Activated CD4-positive, alpha-beta T cell treated with anti-CD3 and anti-CD28 coated beads, Interleukin-2, amount 10 ng/mL, durations not matched to agents 7 days and 5 days (primary cell): ENCODE measurements around the gene DAB2IP. TPM values are rescaled to one million over a fixed set of nuclear protein-coding genes. Genes with fewer than 3 reads are reported as not detected.

Source experiments
- CTCF ChIA-PET: fragments of 350-600 bp; sonication (Branson Sonifier 250); formaldehyde crosslinking; loops from one replicate; lab custom pipeline; 2021; ENCODE audit warnings: antibody characterized with exemption; lab: Charles Lee
- POLR2A ChIA-PET: fragments of 350-600 bp; sonication (Branson Sonifier 250); formaldehyde crosslinking; loops from one replicate; lab custom pipeline; 2021; ENCODE audit warnings: antibody characterized with exemption; lab: Charles Lee
- DNase-seq: peaks from one replicate; pipeline ENCODE4 v3.0.0-alpha.2; 2020
- H3K27ac Mint-ChIP-seq: one replicate; pipeline ENCODE4 v1.8.0; 2021; ENCODE audit warnings: mild to moderate bottlenecking, moderate library complexity, mixed read lengths
- H3K27me3 Mint-ChIP-seq: one replicate; pipeline ENCODE4 v1.8.0; 2021; ENCODE audit warnings: mixed read lengths
- H3K36me3 Mint-ChIP-seq: one replicate; pipeline ENCODE4 v1.8.0; 2021; ENCODE audit warnings: low read depth, mixed read lengths
- H3K4me1 Mint-ChIP-seq: one replicate; pipeline ENCODE4 v1.8.0; 2021; ENCODE audit warnings: mixed read lengths
- H3K4me3 Mint-ChIP-seq: one replicate; pipeline ENCODE4 v1.8.0; 2021; ENCODE audit warnings: mild to moderate bottlenecking, moderate library complexity, mixed read lengths
- H3K9me3 Mint-ChIP-seq: one replicate; pipeline ENCODE4 v1.8.0; 2021; ENCODE audit warnings: mixed read lengths
- total RNA-seq, 2 experiments: library from RNA; stranded (reverse); gene quantifications; one replicate each; pipeline ENCODE4 v1.2.3, GENCODE V29; 2021

The DAB2IP gene
- total RNA-seq, 2 experiments from 2014 or later = not detected

DNA sequence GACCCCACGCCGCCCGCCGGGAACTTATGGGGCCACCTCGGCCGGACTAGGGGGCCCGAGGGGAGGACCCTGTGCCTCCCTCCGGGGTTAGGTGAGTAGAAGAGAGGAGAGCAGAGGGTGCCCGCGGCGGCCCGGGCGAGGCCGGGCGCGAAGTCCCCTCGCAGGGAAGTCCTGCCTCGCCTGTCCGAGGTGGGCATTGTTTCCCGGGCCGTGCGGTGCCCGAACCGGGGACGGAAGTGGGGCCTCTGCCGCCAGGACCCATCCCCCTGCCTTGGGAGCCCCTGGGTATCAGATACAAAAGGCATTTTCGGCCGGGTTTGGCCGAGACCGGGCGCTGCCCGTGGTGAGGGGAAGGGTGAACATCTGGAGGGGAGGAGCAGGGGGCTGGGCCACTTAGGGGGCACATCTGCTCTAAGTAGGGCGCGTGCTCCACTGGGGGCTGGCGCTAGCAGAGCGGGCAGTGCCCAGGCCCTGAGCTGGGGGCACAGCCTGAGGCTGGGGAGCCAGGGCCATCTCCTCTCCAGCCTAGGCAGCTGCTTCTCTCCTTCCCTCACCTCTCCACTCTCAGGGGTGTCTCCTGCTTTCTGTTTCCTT, 48.2 kb downstream of the DAB2IP start:
- no peaks in the 10 kb centered on the region for H3K9me3 Mint-ChIP-seq
- H3K27ac Mint-ChIP-seq = no peak overlapping the region
- POLR2A ChIA-PET = no interaction called here
- H3K27me3 Mint-ChIP-seq = peaks cover 57% of the 10 kb centered on the region
- H3K36me3 Mint-ChIP-seq = no peaks in the 10 kb centered on the region
- CTCF ChIA-PET = interaction anchor here (0.9 kb wide), 1 partner anchor 20 kb away, joined by 3 read pairs; no protein-coding TSS in a partner anchor
- no peak overlapping the region for H3K4me3 Mint-ChIP-seq
- H3K4me1 Mint-ChIP-seq = peaks cover 11% of the 10 kb centered on the region
- DNase-seq = no peak

DNA sequence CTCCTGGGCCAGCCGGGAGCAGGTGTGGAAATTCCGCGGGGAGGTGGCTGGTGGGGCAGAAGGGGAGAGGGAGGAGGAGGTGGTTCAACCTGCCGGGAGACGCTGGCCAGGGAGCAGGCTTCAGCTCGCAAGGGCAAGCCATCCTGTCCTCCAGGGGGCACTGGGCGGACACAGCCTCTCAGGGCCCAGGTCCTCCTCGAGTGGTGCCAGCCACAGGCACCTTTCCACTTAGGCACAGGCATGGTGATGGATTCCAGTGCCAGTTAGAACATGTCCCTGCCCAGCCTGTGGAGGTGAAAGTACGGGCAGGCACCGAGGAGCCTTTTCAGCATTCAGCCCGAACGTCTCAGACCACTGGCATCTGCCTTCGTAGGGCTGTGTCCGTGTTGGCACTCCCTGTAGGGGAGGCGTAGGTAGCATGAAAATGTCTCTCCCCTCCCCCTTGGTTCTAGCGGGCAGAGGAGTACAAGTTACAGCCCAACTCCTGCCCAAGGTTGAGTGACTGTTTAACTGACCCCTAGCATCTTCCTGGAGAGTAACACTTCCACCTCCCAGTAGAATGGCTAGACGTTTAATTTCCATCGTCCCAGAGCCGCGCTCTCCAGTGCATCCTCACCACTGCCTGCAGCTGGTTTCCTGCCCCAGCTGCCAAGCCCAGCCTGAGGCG, 48.9 kb downstream of the DAB2IP start:
- POLR2A ChIA-PET = no interaction called here
- Mint-ChIP-seq H3K4me3 (no peak overlapping the region), H3K4me1 (peaks cover 11% of the 10 kb centered on the region), H3K27me3 (peaks cover 63% of the 10 kb centered on the region), H3K9me3 (no peaks in the 10 kb centered on the region), H3K36me3 (no peaks in the 10 kb centered on the region), H3K27ac (no peak overlapping the region)
- CTCF ChIA-PET = interaction anchor here (0.9 kb wide), 1 partner anchor 20 kb away, joined by 3 read pairs; no protein-coding TSS in a partner anchor
- peak; percentile 10 for DNase-seq

- no peak overlapping the region for H3K27ac Mint-ChIP-seq
- no peaks in the 10 kb centered on the region for H3K36me3 Mint-ChIP-seq
- no peak overlapping the region for H3K4me3 Mint-ChIP-seq
- CTCF ChIA-PET = no interaction called here
- H3K4me1 Mint-ChIP-seq = peaks cover 11% of the 10 kb centered on the region
- H3K27me3 Mint-ChIP-seq = peaks cover 68% of the 10 kb centered on the region
- no peaks in the 10 kb centered on the region for H3K9me3 Mint-ChIP-seq
- no peak for DNase-seq
- POLR2A ChIA-PET = no interaction called here
These were observed 49.5 kb downstream of the DAB2IP start for GRCh38 chr9:121700832-121701419.

DNA sequence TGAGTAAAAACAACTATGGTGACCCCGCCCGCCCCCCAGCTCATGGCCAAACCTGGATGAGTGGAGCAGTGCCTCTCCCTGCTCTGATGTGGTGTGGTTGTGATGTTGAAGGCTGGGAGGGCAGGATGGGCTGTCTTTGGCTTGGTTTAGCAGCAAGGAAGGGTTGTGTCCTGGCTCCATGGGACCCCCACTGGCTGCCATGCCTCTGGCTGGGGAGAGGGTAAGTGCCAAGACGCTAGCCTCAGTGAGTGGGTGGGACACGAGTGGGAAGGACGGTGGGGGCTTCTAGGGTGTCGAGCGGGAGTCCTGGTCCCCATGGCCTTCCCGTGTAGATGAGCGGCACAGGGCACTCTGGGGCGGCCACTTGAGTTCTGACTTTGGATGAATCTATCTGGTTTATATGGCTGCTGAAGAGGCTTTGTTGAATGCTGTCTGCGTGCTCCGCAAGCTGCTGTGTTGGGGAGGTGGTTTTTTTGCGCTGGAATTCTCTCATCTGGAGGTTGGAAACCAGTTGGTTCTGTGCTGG, 50.4 kb downstream of the DAB2IP start:
- Mint-ChIP-seq H3K27ac (no peak overlapping the region), H3K36me3 (no peaks in the 10 kb centered on the region), H3K9me3 (no peaks in the 10 kb centered on the region), H3K27me3 (peaks cover 64% of the 10 kb centered on the region), H3K4me3 (no peak overlapping the region), H3K4me1 (peaks cover 10% of the 10 kb centered on the region)
- ChIA-PET POLR2A (no interaction called here), CTCF (no interaction called here)
- DNase-seq = no peak

- no peak overlapping the region for H3K27ac Mint-ChIP-seq
- H3K27me3 Mint-ChIP-seq = peaks cover 51% of the 10 kb centered on the region
- H3K4me1 Mint-ChIP-seq = peaks cover 15% of the 10 kb centered on the region
- ChIA-PET CTCF (no interaction called here), POLR2A (no interaction called here)
- no peak for DNase-seq
- H3K9me3 Mint-ChIP-seq = no peaks in the 10 kb centered on the region
- no peaks in the 10 kb centered on the region for H3K36me3 Mint-ChIP-seq
- H3K4me3 Mint-ChIP-seq = no peak overlapping the region
These were observed 51.7 kb downstream of the DAB2IP start for GRCh38 chr9:121703014-121703734.

DNA sequence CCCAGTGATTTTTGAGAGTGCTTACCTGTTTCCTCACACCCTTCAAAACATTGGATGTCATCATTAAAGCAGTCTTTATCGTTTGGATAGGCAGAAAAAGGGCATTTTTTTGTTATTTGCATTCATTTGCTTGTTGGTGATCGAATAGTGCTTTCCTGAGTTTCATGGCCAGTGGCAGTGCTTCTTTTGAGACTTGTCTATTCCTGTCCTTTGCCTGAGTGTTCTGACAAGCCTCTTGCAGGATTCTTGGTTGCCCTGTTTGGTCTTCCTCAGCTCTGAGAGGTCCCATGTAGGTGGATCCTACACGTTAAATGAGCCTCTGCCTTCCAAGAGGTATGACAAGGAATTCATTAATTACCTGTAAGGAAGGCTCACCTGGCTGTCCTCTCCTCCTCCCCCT, 52.8 kb downstream of the DAB2IP start:
- no peaks in the 10 kb centered on the region for H3K36me3 Mint-ChIP-seq
- no peak for DNase-seq
- no peak overlapping the region for H3K4me3 Mint-ChIP-seq
- H3K4me1 Mint-ChIP-seq = peaks cover 19% of the 10 kb centered on the region
- peaks cover 49% of the 10 kb centered on the region for H3K27me3 Mint-ChIP-seq
- no peaks in the 10 kb centered on the region for H3K9me3 Mint-ChIP-seq
- POLR2A ChIA-PET = no interaction called here
- CTCF ChIA-PET = no interaction called here
- H3K27ac Mint-ChIP-seq = no peak overlapping the region

DNA sequence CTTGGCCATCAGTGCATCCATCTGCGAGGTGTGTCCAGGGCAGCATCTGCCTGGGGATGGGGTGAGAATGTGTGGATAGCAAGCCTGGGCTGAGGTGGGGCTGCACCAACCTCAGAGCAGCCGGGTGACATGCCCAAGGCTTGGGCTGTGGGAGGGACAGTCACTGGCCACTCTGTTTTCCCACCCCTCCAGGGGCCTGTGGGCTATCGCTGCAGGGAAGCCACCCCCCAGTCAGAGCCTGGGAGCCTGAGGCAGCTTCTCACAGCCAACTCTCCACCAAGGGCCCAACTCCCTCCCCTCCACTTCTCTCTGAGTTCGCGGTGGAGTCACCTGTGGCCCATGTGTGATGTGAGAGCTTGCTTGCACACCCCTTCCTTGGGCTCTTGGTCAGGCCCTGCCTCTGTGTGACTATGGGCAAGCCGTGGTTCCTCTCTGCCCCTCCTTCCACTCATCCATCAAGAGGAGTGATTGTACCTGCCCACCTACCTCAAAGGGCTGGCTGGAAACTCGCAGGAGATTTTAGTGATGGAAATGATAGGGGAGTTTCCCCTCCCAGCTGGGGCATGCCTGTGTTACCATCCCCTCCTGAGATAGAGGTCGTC, 54.8 kb downstream of the DAB2IP start:
- H3K9me3 Mint-ChIP-seq = no peaks in the 10 kb centered on the region
- H3K36me3 Mint-ChIP-seq = no peaks in the 10 kb centered on the region
- no peak overlapping the region for H3K4me3 Mint-ChIP-seq
- ChIA-PET CTCF (interaction anchor here (1.0 kb wide), 1 partner anchor 11 kb away, joined by 3 read pairs; no protein-coding TSS in a partner anchor), POLR2A (no interaction called here)
- H3K27ac Mint-ChIP-seq = no peak overlapping the region
- H3K4me1 Mint-ChIP-seq = peaks cover 15% of the 10 kb centered on the region
- DNase-seq = no peak
- peaks cover 37% of the 10 kb centered on the region for H3K27me3 Mint-ChIP-seq

DNA sequence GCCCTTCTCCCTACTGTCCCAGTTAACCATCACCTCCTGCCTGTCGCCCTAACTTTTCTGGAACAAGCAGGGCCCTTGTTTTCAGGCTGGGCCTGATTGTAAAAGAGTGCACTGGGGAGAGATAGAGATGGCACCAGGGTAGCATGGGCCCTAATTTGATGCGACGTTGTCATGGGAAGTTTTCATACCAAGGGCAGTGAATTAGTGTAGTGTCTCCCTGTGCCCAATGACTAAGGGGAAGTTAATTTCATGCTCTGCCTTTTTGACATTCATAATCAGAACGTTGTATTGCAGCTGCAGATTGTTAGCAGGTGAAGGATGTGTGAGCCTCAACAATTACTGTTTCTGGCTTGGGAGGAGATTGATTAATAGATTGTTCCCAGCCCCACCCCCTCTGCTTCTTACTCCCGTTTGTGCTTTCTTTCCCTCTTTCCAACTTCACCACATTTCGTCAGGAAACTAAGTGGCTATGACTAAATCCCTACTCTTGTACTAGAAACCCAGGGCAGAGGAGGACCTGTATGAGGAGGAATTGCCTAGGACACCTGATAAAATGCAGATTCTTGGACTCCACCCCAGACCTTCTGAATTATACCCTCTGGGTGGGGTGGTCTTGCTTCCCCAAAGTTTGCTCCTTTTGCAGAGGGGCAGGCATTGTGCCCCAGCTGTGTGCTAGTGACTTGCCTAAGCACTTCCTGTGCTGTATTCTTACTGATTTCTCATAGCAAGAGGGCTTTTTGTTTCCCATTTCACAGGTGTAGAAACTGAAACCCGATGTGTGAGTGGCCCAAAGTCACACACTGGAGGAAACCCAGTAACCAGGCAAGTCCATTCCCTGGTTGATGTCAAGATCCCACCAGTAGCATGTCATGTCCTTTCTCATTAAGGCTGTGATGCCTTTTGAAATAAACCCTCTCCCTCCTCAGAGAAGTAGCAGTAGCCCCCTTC, 56.3 kb downstream of the DAB2IP start:
- peaks cover 15% of the 10 kb centered on the region for H3K4me1 Mint-ChIP-seq
- no peaks in the 10 kb centered on the region for H3K9me3 Mint-ChIP-seq
- POLR2A ChIA-PET = no interaction called here
- H3K36me3 Mint-ChIP-seq = no peaks in the 10 kb centered on the region
- H3K27me3 Mint-ChIP-seq = peaks cover 24% of the 10 kb centered on the region
- CTCF ChIA-PET = no interaction called here
- DNase-seq = peak; percentile 45
- peak overlapping the region; percentile 67 for H3K27ac Mint-ChIP-seq
- H3K4me3 Mint-ChIP-seq = no peak overlapping the region

DNA sequence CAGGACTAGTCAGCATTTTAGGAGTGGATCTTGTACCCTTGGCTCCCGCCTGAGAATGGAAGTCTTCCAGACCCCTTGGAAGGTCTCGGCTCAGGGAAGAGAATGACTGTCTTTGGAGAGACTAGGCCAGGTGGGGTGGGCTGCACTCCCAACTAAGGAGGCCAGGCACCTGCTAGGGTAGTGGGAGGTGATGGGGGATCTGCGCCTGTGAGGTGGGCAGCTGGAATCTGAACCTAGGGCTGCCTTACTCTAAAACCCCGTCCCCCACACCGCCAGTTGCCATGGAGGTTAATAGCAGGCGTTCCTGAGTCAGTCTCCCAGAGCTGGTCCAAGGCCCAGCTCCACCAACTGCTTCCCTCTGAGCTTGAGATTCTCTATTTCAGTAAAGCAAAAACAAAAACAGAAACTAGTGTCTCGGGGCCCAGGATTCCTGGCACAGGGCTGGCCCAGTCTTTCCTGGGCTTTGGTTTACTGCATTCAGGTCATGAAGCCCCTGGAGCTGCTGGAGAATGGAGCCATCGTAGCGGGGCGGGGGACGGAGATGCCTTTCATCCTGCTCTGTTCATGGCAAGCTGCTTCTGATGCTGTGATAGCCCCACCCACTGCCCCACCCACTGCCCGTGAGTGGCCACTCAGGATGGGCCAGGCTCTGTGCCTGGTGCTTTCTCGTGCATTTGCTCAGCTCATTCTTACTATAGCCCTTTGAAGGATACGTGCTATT, 57.5 kb downstream of the DAB2IP start:
- no peaks in the 10 kb centered on the region for H3K9me3 Mint-ChIP-seq
- H3K4me3 Mint-ChIP-seq = no peak overlapping the region
- DNase-seq = no peak
- H3K4me1 Mint-ChIP-seq = peaks cover 15% of the 10 kb centered on the region
- POLR2A ChIA-PET = interaction anchor here (0.6 kb wide), 1 partner anchor 1443 kb away, joined by 3 read pairs; no protein-coding TSS in a partner anchor
- peak overlapping the region; percentile 67 for H3K27ac Mint-ChIP-seq
- H3K27me3 Mint-ChIP-seq = peaks cover 17% of the 10 kb centered on the region
- CTCF ChIA-PET = interaction anchor here (1.0 to 1.2 kb wide), 2 partner anchors 10 to 681 kb away, joined by 3 to 4 read pairs; no protein-coding TSS in a partner anchor
- H3K36me3 Mint-ChIP-seq = no peaks in the 10 kb centered on the region

GRCh38 chr9:121709798-121710197, 58.4 kb downstream of the DAB2IP start:
- H3K4me3 Mint-ChIP-seq = no peak overlapping the region
- no peak overlapping the region for H3K27ac Mint-ChIP-seq
- ChIA-PET CTCF (interaction anchor here (1.2 kb wide), 1 partner anchor 9 kb away, joined by 4 read pairs; no protein-coding TSS in a partner anchor), POLR2A (no interaction called here)
- H3K9me3 Mint-ChIP-seq = no peaks in the 10 kb centered on the region
- peaks cover 10% of the 10 kb centered on the region for H3K27me3 Mint-ChIP-seq
- no peaks in the 10 kb centered on the region for H3K36me3 Mint-ChIP-seq
- no peak for DNase-seq
- peaks cover 15% of the 10 kb centered on the region for H3K4me1 Mint-ChIP-seq

DNA sequence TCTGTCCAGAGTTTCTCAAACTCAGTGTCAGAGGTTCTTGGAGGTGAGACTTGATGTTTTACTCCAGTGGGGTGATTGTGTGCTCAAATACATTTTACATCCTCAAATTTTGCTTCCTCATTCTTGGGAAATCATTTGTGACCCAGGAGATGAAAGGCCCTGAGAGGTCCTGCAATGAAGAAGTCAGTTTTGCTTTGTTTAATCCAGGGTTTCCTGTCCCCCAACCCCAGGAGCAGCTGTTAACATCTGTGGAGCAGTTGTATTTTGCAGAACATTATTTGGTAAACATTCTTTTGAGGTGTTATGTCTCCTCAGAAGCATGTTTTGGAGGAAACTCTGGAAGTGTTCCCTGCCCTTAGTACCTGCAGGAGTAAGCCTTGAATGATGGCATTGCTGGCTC, 59.8 kb downstream of the DAB2IP start:
- peaks cover 15% of the 10 kb centered on the region for H3K4me1 Mint-ChIP-seq
- H3K4me3 Mint-ChIP-seq = no peak overlapping the region
- DNase-seq = no peak
- ChIA-PET CTCF (no interaction called here), POLR2A (no interaction called here)
- no peaks in the 10 kb centered on the region for H3K27me3 Mint-ChIP-seq
- H3K36me3 Mint-ChIP-seq = no peaks in the 10 kb centered on the region
- no peak overlapping the region for H3K27ac Mint-ChIP-seq
- H3K9me3 Mint-ChIP-seq = no peaks in the 10 kb centered on the region
